ENCODE results near the gene ATF4.

The ATF4 gene

GRCh38 chr22:39560127-39560526 lies 39.8 kb downstream of the ATF4 start:
- Mint-ChIP-seq H3K4me3 (no peak overlapping the region), H3K27ac (no peak overlapping the region), H3K36me3 (ENCODE audit: low read depth) (no peaks in the 10 kb centered on the region), H3K27me3 (peaks cover 41% of the 10 kb centered on the region), H3K4me1 (ENCODE audit: low read depth) (peaks cover 5% of the 10 kb centered on the region), H3K9me3 (no peaks in the 10 kb centered on the region)
- no peak for DNase-seq

GRCh38 chr22:39562839-39563489 lies 42.6 kb downstream of the ATF4 start:
- no peak for DNase-seq
- Mint-ChIP-seq H3K9me3 (peaks cover 6% of the 10 kb centered on the region), H3K4me1 (ENCODE audit: low read depth) (peaks cover 15% of the 10 kb centered on the region), H3K36me3 (ENCODE audit: low read depth) (no peaks in the 10 kb centered on the region), H3K27ac (no peak overlapping the region), H3K27me3 (peaks cover 22% of the 10 kb centered on the region), H3K4me3 (no peak overlapping the region)

- Mint-ChIP-seq H3K36me3 (ENCODE audit: low read depth) (no peaks in the 10 kb centered on the region), H3K4me3 (no peak overlapping the region), H3K27me3 (peaks cover 17% of the 10 kb centered on the region), H3K27ac (no peak overlapping the region), H3K9me3 (peaks cover 6% of the 10 kb centered on the region), H3K4me1 (ENCODE audit: low read depth) (peaks cover 17% of the 10 kb centered on the region)
- DNase-seq = no peak
Measured at GRCh38 chr22:39563571-39564428, 43.4 kb downstream of the ATF4 start.

- H3K36me3 Mint-ChIP-seq (ENCODE audit: low read depth) = no peaks in the 10 kb centered on the region
- H3K4me1 Mint-ChIP-seq (ENCODE audit: low read depth) = peaks cover 17% of the 10 kb centered on the region
- H3K27ac Mint-ChIP-seq = no peak overlapping the region
- no peak for DNase-seq
- no peak overlapping the region for H3K4me3 Mint-ChIP-seq
- peaks cover 6% of the 10 kb centered on the region for H3K9me3 Mint-ChIP-seq
- H3K27me3 Mint-ChIP-seq = peaks cover 3% of the 10 kb centered on the region
Measured at GRCh38 chr22:39565414-39565944, 45.1 kb downstream of the ATF4 start.

GRCh38 chr22:39567135-39567946 lies 47.0 kb downstream of the ATF4 start:
- Mint-ChIP-seq H3K27me3 (no peaks in the 10 kb centered on the region), H3K9me3 (peaks cover 6% of the 10 kb centered on the region), H3K36me3 (ENCODE audit: low read depth) (no peaks in the 10 kb centered on the region), H3K4me1 (ENCODE audit: low read depth) (peaks cover 17% of the 10 kb centered on the region), H3K4me3 (no peak overlapping the region), H3K27ac (peak overlapping the region; percentile 63)
- DNase-seq = peak; percentile 56

GRCh38 chr22:39568278-39568981 lies 48.1 kb downstream of the ATF4 start:
- H3K27ac Mint-ChIP-seq = no peak overlapping the region
- H3K27me3 Mint-ChIP-seq = no peaks in the 10 kb centered on the region
- no peak for DNase-seq
- no peak overlapping the region for H3K4me3 Mint-ChIP-seq
- peaks cover 6% of the 10 kb centered on the region for H3K9me3 Mint-ChIP-seq
- peaks cover 17% of the 10 kb centered on the region for H3K4me1 Mint-ChIP-seq (ENCODE audit: low read depth)
- H3K36me3 Mint-ChIP-seq (ENCODE audit: low read depth) = no peaks in the 10 kb centered on the region

- H3K4me3 Mint-ChIP-seq = no peak overlapping the region
- peaks cover 17% of the 10 kb centered on the region for H3K4me1 Mint-ChIP-seq (ENCODE audit: low read depth)
- H3K27ac Mint-ChIP-seq = no peak overlapping the region
- no peaks in the 10 kb centered on the region for H3K27me3 Mint-ChIP-seq
- H3K36me3 Mint-ChIP-seq (ENCODE audit: low read depth) = no peaks in the 10 kb centered on the region
- no peak for DNase-seq
- peaks cover 6% of the 10 kb centered on the region for H3K9me3 Mint-ChIP-seq
Measured at GRCh38 chr22:39569066-39569465, 48.7 kb downstream of the ATF4 start.

GRCh38 chr22:39570226-39570625 lies 49.9 kb downstream of the ATF4 start:
- Mint-ChIP-seq H3K27ac (no peak overlapping the region), H3K27me3 (no peaks in the 10 kb centered on the region), H3K4me3 (no peak overlapping the region), H3K4me1 (ENCODE audit: low read depth) (peaks cover 17% of the 10 kb centered on the region), H3K36me3 (ENCODE audit: low read depth) (no peaks in the 10 kb centered on the region), H3K9me3 (peaks cover 6% of the 10 kb centered on the region)
- no peak for DNase-seq

GRCh38 chr22:39570665-39571064 lies 50.3 kb downstream of the ATF4 start, which contains the start of gene CACNA1I:
CACNA1I (plus strand) TSS chr22:39570753; CDS start chr22:39570753, 0 bp downstream.
- H3K4me3 Mint-ChIP-seq = no peak within 1 kb of the TSS
- H3K27ac Mint-ChIP-seq = no peak within 1 kb of the TSS
- DNase-seq = no peak
- H3K27me3 Mint-ChIP-seq = no peaks in the 10 kb centered on the region
- H3K36me3 Mint-ChIP-seq (ENCODE audit: low read depth) = no peaks in the 10 kb centered on the region
- H3K4me1 Mint-ChIP-seq (ENCODE audit: low read depth) = peaks cover 17% of the 10 kb centered on the region
- peaks cover 2% of the 10 kb centered on the region for H3K9me3 Mint-ChIP-seq

GRCh38 chr22:39571538-39571937 lies 51.2 kb downstream of the ATF4 start:
- Mint-ChIP-seq H3K4me3 (no peak overlapping the region), H3K9me3 (no peaks in the 10 kb centered on the region), H3K36me3 (ENCODE audit: low read depth) (no peaks in the 10 kb centered on the region), H3K4me1 (ENCODE audit: low read depth) (peaks cover 17% of the 10 kb centered on the region), H3K27ac (no peak overlapping the region), H3K27me3 (no peaks in the 10 kb centered on the region)
- DNase-seq = no peak

Measured in activated T-cell treated with anti-CD3 and anti-CD28 coated beads, Interleukin-2, amount 50 U/mL, for 24 hours (primary cell).